ENCODE results near the gene TCEANC2. TPM values are rescaled to one million over a fixed set of nuclear protein-coding genes. Genes with fewer than 3 reads are reported as not detected.

Gene TCEANC2
- total RNA-seq, 2 donors from 2014 or later, result 3.3 to 5.6 TPM

DNA sequence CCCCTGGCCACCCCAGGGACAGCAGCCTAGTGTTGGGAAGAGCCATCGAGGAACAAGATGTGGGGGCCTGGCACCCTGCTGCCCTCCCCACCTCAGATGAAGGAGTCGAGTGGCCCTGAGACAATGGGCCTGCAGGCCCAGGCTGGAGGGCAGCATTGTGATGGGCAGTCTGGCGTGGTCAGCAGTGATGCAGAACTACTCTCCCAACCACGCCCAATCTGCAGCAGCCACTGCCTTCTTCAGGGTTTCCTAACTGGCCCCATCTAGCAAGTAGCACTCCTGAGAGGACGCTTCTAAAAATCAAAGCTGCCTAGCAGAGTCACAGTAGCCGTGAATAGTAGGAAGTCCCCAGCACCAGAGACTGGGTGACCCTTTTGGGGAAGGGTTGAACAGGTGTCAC, 80.9 kb downstream of the TCEANC2 start:
- no peak for DNase-seq (ENCODE audit: low spot score)
- Histone ChIP-seq H3K27me3 (no peaks in the 10 kb centered on the region), H3K36me3 (no peaks in the 10 kb centered on the region), H3K4me3 (no peak overlapping the region), H3K4me1 (no peaks in the 10 kb centered on the region), H3K27ac (no peak overlapping the region), H3K9me3 (no peaks in the 10 kb centered on the region)
- TF ChIP-seq, protein P1, sequence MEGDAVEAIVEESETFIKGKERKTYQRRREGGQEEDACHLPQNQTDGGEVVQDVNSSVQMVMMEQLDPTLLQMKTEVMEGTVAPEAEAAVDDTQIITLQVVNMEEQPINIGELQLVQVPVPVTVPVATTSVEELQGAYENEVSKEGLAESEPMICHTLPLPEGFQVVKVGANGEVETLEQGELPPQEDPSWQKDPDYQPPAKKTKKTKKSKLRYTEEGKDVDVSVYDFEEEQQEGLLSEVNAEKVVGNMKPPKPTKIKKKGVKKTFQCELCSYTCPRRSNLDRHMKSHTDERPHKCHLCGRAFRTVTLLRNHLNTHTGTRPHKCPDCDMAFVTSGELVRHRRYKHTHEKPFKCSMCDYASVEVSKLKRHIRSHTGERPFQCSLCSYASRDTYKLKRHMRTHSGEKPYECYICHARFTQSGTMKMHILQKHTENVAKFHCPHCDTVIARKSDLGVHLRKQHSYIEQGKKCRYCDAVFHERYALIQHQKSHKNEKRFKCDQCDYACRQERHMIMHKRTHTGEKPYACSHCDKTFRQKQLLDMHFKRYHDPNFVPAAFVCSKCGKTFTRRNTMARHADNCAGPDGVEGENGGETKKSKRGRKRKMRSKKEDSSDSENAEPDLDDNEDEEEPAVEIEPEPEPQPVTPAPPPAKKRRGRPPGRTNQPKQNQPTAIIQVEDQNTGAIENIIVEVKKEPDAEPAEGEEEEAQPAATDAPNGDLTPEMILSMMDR (IDR thresholded peaks at IDR 0.05), result no peak

DNA sequence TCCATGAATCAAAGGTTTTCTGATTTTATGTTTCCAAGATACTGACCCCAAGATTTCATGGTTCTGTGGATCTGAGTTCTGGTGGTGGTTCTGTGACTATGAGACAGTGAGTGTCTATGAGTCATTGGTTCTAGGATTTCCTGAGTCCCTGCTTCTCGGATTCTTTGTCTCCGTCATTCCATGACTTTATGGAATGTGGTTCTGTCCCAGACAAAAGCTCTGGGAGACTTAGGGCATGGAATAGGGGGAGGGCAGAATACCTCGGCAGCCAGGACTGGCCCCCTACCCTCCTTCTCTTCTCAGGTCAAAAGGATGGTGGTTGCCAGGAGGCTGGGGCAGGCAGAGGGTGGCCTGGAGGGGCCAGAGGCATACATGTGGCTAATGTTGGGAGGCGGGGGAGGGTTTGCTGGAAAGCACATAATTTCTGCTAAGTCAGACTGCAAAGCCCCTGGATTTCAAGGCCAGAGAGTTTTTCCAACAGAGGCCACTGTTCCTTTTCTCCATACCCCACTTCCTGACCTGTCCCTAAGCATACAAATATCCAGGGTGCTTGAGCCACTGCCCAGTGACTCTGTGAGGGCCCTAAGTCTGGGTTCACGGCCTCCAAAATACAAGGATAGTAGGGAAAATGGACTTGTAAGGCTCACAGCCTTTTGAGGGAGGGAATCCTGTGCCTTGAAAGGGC, 82.2 kb downstream of the TCEANC2 start:
- Histone ChIP-seq H3K27me3 (no peaks in the 10 kb centered on the region), H3K36me3 (no peaks in the 10 kb centered on the region), H3K9me3 (no peaks in the 10 kb centered on the region), H3K4me1 (no peaks in the 10 kb centered on the region), H3K4me3 (no peak overlapping the region), H3K27ac (no peak overlapping the region)
- no peak for DNase-seq (ENCODE audit: low spot score)
- TF ChIP-seq, protein P1 (IDR thresholded peaks at IDR 0.05), result no peak

DNA sequence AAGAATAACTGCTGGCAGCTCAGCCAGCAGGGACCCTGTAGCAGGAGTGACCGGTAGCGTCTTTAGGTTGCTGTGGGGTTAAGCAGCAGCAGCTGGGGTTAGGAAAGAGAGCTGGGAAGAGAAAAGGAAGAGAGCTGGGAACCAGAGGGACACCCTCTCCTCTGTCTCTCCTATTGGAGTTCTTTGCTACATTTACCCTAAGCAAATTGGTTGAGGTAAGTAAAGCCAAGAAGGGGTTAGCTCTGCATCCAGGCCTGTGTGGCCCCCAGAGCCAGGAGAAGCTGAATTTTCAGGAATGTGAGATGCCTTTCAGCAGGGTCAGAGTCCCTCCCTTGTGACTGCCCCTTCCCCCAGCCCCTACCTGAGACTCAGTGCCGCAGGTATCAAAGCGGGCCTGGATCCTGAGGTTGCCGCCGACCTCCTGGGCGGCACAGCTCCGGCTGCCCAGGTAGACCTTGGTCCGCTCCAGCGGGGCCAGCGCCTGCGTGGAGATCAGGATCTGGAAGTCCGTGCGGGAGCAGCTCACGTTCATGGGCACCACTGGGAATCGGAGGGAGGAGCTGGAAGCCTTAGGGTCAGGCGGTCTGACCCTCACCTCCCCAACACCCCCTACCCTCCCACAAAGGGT, 83.0 kb downstream of the TCEANC2 start:
- Histone ChIP-seq H3K27ac (no peak overlapping the region), H3K36me3 (no peaks in the 10 kb centered on the region), H3K4me3 (no peak overlapping the region), H3K4me1 (no peaks in the 10 kb centered on the region), H3K9me3 (no peaks in the 10 kb centered on the region), H3K27me3 (no peaks in the 10 kb centered on the region)
- no peak for DNase-seq (ENCODE audit: low spot score)
- TF ChIP-seq, protein P1 (IDR thresholded peaks at IDR 0.05), result no peak

DNA sequence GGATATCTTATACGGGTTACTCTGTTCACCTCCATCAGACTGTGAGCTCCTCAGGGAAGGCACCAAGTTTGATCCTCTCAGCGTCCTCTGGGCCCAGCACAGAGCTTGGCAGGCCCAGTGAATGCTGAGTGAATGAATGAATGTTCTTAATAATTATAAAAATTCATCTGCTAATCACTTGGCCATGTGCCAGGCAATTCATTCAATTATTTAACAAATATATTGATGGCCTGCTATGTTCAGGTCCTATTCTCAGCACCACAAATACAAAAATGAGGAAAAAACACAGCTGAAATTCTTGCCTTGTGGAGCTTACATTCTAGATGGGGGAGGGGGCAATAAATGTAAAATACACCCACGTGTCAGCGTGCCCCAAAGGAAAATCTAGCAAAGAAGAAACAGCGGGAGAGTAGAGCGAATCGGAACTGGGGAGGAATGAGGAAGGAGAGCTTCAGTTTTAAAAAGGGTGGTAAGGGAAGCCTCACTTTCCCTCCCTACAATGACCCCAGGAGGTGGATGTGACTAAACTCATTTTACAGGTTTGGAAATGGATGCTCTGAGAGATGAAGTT, 83.6 kb downstream of the TCEANC2 start:
- H3K4me1 ChIP-seq, result no peaks in the 10 kb centered on the region
- no peaks in the 10 kb centered on the region for H3K36me3 ChIP-seq
- H3K27ac ChIP-seq, result no peak overlapping the region
- DNase-seq (ENCODE audit: low spot score), result no peak
- H3K4me3 ChIP-seq, result no peak overlapping the region
- TF ChIP-seq, protein P1 (IDR thresholded peaks at IDR 0.05), result no peak
- H3K27me3 ChIP-seq, result no peaks in the 10 kb centered on the region
- no peaks in the 10 kb centered on the region for H3K9me3 ChIP-seq

DNA sequence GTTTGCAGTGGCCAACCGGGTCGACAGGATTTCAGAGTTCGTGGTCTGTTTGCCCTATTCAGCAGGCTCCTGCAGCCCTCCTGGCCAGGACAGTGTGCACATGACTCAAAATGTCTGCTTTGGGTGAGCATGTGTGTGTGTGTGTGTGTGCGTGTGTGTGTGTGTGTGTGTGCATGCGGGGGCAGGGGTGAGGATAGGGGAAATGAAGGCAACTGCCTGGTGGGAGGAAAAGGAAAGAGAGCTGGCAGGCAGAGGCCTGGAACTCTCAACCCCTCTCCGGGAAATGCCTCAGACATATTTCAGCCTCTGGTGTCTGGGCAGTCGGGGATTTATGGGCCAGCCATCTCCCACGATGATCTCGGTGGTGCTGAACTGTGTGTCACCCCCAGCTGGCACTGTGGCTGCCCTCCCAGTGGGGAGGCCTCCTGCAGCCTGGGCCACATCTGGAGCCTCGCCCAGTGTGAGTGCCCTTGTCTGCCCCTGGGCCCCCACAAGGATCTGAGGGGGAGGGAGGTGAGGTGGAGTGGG, 84.2 kb downstream of the TCEANC2 start:
- no peak overlapping the region for H3K27ac ChIP-seq
- no peak overlapping the region for H3K4me3 ChIP-seq
- no peaks in the 10 kb centered on the region for H3K36me3 ChIP-seq
- DNase-seq (ENCODE audit: low spot score), result no peak
- no peaks in the 10 kb centered on the region for H3K9me3 ChIP-seq
- TF ChIP-seq, protein P1 (IDR thresholded peaks at IDR 0.05), result no peak
- H3K4me1 ChIP-seq, result no peaks in the 10 kb centered on the region
- no peaks in the 10 kb centered on the region for H3K27me3 ChIP-seq

All from right atrium auricular region (tissue), 2 donors.